RWPE1 (cell line): ENCODE measurements around the gene DNAI1.
A peak's percentile ranks its signal among the peaks of the same experiment; 100 is the strongest.

ENCODE experiments used
- CTCF ChIA-PET: fragments of 350-600 bp; sonication (Branson Sonifier 250); formaldehyde crosslinking; extraction: SDS; loops from one replicate; lab custom pipeline; 2021; lab: Yijun Ruan, JAX
- POLR2A ChIA-PET: fragments of 400-600 bp; formaldehyde crosslinking; extraction: SDS; loops from one replicate; lab custom pipeline; 2020; ENCODE audit warnings: antibody characterized with exemption; ENCODE audit not compliant: low non-redundant PET; lab: Yijun Ruan, JAX
- DNase-seq: peaks from one replicate; pipeline ENCODE4 v3.0.0; 2012; ENCODE audit warnings: low spot score
- H3K27ac ChIP-seq: fragments of 450-650 bp; 2 replicates; pipeline ENCODE4 v1.5.1; 2017
- TF ChIP-seq, protein P1 (sequence below): fragments of 450-650 bp; conservative IDR thresholded peaks from 2 replicates; pipeline ENCODE4 v1.5.1; 2017; ENCODE audit warnings: low read depth, mild to moderate bottlenecking

The DNAI1 gene

DNA sequence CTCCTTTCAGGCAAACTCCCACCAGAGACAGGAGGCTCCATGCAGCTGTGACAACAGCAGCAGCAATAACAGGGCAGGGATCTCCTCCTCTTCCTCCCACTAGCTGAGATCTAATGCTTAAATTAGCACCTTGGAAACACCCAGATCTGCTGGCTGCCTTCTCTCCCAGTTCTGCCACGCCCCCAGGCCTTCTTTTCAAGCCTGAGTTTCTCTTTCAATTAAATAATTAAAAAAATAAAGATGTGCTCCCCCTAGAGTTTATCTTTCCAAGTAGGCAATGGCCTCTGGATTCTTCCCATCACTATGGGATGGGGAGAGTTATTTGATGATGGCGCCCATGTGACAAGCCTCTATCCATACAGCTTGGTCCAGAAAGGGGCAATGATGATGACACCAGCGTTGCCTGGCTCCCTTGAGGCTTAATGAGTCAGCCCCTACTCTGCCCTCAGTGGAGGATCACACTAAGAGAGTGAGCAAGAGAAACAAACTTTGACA, 4.0 kb upstream of the DNAI1 start:
- peak; percentile 55 for DNase-seq
- ChIA-PET CTCF (interaction anchor here (1.1 to 1.4 kb wide), 3 partner anchors 9 to 137 kb away, joined by 3 to 4 read pairs (median 3); no protein-coding TSS in a partner anchor), POLR2A (no interaction called here)
- no peak overlapping the region for H3K27ac ChIP-seq
- TF ChIP-seq, protein P1, sequence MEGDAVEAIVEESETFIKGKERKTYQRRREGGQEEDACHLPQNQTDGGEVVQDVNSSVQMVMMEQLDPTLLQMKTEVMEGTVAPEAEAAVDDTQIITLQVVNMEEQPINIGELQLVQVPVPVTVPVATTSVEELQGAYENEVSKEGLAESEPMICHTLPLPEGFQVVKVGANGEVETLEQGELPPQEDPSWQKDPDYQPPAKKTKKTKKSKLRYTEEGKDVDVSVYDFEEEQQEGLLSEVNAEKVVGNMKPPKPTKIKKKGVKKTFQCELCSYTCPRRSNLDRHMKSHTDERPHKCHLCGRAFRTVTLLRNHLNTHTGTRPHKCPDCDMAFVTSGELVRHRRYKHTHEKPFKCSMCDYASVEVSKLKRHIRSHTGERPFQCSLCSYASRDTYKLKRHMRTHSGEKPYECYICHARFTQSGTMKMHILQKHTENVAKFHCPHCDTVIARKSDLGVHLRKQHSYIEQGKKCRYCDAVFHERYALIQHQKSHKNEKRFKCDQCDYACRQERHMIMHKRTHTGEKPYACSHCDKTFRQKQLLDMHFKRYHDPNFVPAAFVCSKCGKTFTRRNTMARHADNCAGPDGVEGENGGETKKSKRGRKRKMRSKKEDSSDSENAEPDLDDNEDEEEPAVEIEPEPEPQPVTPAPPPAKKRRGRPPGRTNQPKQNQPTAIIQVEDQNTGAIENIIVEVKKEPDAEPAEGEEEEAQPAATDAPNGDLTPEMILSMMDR, result no peak

GRCh38 chr9:34456151-34456550, 2.5 kb upstream of the DNAI1 start:
- H3K27ac ChIP-seq, result no peak overlapping the region
- TF ChIP-seq, protein P1, result no peak
- ChIA-PET POLR2A (no interaction called here), CTCF (interaction anchor here (0.6 to 1.4 kb wide), 3 partner anchors 56 to 135 kb away, joined by 3 to 4 read pairs (median 3); no protein-coding TSS in a partner anchor)
- no peak for DNase-seq

GRCh38 chr9:34456746-34457145, 1.9 kb upstream of the DNAI1 start:
- TF ChIP-seq, protein P1, result no peak
- no peak for DNase-seq
- H3K27ac ChIP-seq, result peak overlapping the region; percentile 66
- ChIA-PET POLR2A (no interaction called here), CTCF (interaction anchor here (0.5 to 1.2 kb wide), 4 partner anchors 25 to 125 kb away, joined by 3 to 4 read pairs (median 3); no protein-coding TSS in a partner anchor)

- ChIA-PET CTCF (interaction anchor here (0.8 to 1.2 kb wide), 2 partner anchors 26 to 33 kb away, joined by 3 to 4 read pairs; no protein-coding TSS in a partner anchor), POLR2A (no interaction called here)
- TF ChIP-seq, protein P1, result no peak
- peak overlapping the region; percentile 66 for H3K27ac ChIP-seq
- DNase-seq, result peak; percentile 42
Measured at GRCh38 chr9:34457266-34458012, 1.2 kb upstream of the DNAI1 start.

DNA sequence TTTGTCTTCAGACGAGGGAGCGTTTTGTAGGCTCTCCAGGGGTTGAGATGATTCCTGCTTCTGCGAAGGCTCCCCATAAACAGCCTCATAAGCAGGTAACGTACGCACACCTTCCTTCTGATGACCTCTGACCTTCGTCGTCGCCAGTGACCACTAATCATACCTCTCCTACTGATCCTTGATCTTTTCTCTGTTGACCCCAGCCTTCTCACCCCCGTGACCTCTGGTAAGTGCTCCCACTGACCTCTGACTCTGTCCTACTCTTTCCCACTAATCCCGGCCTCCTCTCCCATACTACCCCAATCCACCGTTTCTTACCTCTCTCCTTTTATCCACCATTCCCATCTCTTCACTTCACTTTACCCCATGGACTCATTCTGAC, 345 bp downstream of the DNAI1 start:
- ChIA-PET POLR2A (no interaction called here), CTCF (interaction anchor here (0.5 kb wide), 1 partner anchor 101 kb away, joined by 3 read pairs; no protein-coding TSS in a partner anchor)
- no peak for DNase-seq
- TF ChIP-seq, protein P1, result no peak
- no peak overlapping the region; the same call in 1 of the 2 replicates for H3K27ac ChIP-seq

DNA sequence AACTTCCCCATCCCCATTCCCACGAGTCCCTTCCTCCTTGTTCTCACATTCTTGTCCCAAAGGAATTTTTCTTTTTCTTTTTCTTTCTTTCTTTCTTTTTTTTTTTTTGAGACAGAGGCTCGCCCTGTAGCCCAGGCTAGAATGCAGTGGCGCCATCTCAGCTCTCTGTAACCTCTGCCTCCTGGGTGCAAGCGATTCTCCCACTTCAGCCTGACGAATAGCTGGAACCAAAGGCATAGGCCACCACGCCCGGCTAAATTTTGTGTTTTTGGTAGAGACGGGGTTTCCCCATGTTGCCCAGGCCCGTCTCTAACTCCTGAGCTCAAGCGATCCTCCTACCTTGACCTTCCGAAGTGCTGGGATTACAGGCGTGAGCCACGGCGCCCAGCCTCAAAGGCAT, 751 bp downstream of the DNAI1 start:
- DNase-seq, result no peak
- TF ChIP-seq, protein P1, result no peak
- ChIA-PET POLR2A (no interaction called here), CTCF (interaction anchor here (0.5 kb wide), 1 partner anchor 101 kb away, joined by 3 read pairs; no protein-coding TSS in a partner anchor)
- no peak overlapping the region for H3K27ac ChIP-seq
